Jurkat, Clone E6-1 (cell line): ENCODE measurements around the gene LGALS4.
"Not testable (repeated sequence)": the region's sequence is repeated elsewhere in the genome, so short reads cannot be mapped to it uniquely, and the experiment has no call there.

Source experiments
- DNase-seq: peaks from one replicate; pipeline ENCODE4 v3.0.0-alpha.2; 2011; ENCODE audit warnings: low read depth, low spot score
- H3K4me3 ChIP-seq: 2 replicates; pipeline ENCODE4 v1.5.1; 2011; ENCODE audit warnings: mild to moderate bottlenecking, low read length, control low read depth, moderate library complexity

LGALS4 gene

DNA sequence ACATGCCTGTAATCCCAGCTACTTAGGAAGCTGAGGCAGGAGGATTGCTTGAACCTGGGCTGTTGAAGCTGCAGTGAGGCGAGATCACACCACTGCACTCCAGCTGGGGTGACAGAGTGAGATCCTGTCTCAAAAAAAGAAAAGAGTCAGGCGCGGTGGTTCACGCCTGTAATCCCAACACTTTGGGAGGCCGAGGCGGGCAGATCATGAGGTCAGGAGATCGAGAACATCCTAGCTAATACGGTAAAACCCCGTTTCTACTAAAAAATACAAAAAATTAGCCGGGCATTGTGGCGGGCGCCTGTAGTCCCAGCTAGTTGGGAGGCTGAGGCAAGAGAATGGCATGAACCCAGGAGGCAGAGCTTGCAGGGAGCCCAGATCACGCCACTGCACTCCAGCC lies 30.5 kb downstream of the LGALS4 start:
- not testable (repeated sequence) for DNase-seq, H3K4me3 ChIP-seq

GRCh38 chr19:38781058-38781457 lies 31.7 kb downstream of the LGALS4 start:
- H3K4me3 ChIP-seq, result no peak overlapping the region
- DNase-seq, result no peak

DNA sequence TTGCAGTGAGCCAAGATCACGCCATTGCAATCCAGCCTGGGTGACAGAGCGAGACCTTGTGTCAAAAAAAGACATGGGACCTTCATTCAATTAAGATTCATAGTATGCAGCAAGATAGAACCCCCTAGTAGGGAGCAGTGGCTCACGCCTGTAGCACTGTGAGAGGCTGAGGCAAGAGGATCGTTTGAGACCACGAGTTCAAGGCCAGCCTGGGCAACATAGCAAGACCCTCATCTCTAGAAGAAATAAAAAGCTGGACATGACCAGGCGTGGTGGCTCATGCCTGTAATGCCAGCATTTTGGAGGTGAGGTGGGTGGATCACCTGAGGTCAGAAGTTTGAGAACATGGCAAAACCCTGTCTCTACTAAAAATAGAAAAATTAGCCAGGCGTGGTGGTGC lies 32.3 kb downstream of the LGALS4 start:
- H3K4me3 ChIP-seq, result no peak overlapping the region
- no peak for DNase-seq

- DNase-seq, result no peak
- no peak overlapping the region for H3K4me3 ChIP-seq
These were observed 34.0 kb downstream of the LGALS4 start for GRCh38 chr19:38778733-38779132.

DNA sequence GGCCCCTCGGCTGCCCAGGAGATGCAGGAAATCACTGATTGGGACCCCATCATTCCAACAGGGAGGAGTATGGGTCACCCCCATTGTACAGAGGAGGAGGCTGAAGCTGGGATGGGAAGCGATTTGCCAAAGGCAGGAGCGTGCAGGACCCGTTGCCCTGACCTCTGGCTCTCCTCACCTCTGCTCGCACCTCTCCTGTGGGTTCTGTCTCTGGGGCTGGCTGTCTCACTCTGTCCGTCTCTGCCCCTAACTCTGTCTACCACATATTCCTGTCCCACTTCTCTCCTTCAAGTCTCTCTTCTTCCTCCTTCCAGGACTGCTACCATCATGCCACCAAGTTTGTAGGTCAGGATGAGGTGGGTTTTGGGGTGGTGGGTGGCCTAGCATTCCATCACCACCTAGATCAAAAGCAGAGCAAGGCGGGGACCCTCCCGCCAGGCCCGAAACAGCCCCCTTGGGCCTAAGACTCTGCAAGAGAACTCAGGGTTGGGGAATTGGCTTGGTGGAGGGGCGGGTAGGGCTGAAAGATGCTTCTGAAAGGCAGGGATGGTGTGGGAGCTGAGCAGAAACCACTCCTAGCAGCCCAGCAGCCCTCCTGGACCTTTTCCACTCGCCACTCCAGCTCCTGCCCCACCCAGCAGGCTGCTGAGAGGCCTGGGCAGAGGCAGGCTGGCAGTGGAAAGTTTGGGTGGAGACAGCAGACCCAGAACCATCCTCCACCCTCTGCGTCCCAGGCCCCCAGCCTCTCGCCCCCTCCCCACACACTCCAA lies 38.4 kb downstream of the LGALS4 start:
- H3K4me3 ChIP-seq, result no peak overlapping the region
- DNase-seq, result no peak

- H3K4me3 ChIP-seq, result no peak within 1 kb of the TSS
- DNase-seq, result no peak
These were observed 39.1 kb downstream of the LGALS4 start, which contains the start of gene LGALS7 for GRCh38 chr19:38773469-38774177. TSS of gene LGALS7 (minus strand) at chr19:38773517. CDS start at chr19:38773492, 25 bp downstream.

DNA sequence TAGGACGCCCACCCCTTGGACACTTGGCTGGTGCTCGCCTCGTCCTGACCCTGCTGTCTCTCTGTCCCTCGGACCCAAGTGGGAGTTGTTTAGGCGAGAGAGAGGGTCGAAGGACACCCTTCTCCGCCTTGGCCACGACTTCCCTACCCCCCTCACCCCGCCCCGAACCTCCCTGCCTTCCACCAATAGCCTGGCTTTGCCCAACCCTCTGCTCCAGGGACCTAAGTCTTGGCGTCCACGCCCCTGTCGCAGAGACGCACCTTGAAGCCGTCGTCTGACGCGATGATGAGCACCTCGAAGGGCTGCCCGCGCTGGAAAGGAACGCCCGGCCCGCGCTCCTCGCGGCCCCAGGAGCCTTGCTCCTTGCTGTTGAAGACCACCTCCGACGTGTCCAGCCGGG lies 41.2 kb downstream of the LGALS4 start:
- not testable (repeated sequence) for H3K4me3 ChIP-seq

GRCh38 chr19:38770949-38771275 lies 41.8 kb downstream of the LGALS4 start:
- not testable (repeated sequence) for DNase-seq

More for the DNA sequence above, 41.2 kb downstream of the LGALS4 start:
- not testable (repeated sequence) for DNase-seq

GRCh38 chr19:38770228-38770948 lies 42.4 kb downstream of the LGALS4 start:
- not testable (repeated sequence) for DNase-seq, H3K4me3 ChIP-seq

More at GRCh38 chr19:38770949-38771275, 41.8 kb downstream of the LGALS4 start:
- H3K4me3 ChIP-seq, result not testable (repeated sequence)

- peak; percentile 11 for DNase-seq
- H3K4me3 ChIP-seq, result no peak overlapping the region
These were observed 43.0 kb downstream of the LGALS4 start for GRCh38 chr19:38769635-38770211.

DNA sequence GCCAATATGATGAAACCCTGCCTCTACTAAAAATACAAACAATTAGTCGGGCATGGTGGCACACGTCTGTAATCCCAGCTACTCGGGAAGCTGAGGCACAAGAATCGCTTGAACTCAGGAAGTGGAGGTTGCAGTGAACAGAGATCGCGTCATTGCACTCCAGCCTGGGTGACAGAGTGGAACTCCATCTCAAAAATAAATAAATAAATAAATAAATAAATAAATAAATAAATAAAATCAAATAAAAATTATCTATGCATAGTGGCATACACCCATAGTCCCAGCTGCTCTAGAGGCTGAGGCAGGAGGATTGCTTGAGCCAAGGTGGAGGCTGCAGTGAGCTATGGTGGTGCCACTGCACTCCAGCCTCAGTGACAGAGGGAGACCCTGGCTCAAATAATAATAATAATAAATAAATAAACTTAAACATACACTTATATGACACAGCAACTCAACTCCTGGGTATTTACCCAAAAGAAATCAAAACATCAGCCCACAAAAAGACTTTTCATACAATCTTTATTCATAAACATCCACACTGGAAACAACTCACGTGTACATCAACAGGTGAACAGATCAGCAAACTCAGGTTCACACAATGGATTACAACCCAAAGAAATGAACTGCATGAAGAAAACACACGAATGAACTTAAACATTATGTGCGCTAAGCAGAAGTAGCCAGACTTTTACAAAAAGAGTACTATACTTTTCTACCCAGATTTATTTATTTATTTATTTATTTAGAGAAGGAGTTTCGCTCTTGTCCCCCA lies 46.3 kb downstream of the LGALS4 start:
- DNase-seq, result no peak
- no peak overlapping the region for H3K4me3 ChIP-seq

- no peak overlapping the region for H3K4me3 ChIP-seq
- no peak for DNase-seq
These were observed 47.5 kb downstream of the LGALS4 start for GRCh38 chr19:38765214-38765613.

DNA sequence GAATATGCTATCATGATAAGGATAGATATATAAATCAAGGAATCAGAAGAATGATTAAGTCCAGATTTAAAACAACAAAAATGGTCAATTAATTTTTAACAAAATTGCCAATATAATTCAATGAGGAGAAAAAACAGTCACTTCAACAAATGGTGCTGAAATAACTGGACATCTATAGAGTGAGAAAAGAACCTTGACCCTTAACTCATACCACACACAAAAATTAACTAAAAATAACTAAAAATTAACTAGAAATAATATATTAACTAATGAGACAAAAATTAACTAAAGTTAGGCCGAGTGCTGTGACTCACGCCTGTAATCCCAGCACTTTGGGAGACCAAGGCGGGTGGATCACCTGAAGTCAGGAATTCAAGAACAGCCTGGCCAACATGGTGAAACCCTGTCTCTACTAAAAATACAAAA lies 48.9 kb downstream of the LGALS4 start:
- DNase-seq, result no peak

GRCh38 chr19:38761884-38762389 lies 50.8 kb downstream of the LGALS4 start:
- not testable (repeated sequence) for H3K4me3 ChIP-seq, DNase-seq

More for the DNA sequence above, 48.9 kb downstream of the LGALS4 start:
- no peak overlapping the region for H3K4me3 ChIP-seq

- H3K4me3 ChIP-seq, DNase-seq: not testable (repeated sequence)
These were observed 51.8 kb downstream of the LGALS4 start for GRCh38 chr19:38760805-38761517.

DNA sequence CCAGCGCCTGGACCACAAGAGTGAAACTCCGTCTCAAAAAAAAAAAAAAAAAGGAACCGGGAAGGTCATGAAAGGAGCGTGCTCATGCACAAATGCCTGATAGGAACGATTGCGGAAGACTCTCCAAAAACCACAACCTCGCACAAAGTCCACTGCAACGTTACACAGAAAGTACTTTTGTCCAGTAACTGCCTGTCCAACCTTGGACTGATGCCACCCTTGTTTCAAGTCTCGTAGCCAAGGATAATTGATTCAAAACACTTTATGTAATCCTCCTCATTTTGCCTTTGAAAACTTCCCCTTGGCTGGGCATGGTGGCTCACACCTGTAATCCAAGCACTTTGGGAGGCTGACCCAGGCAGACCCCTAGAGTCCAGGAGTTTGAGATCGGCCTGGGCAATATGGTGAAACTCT lies 53.1 kb downstream of the LGALS4 start:
- DNase-seq, result no peak
- H3K4me3 ChIP-seq, result no peak overlapping the region

- not testable (repeated sequence) for H3K4me3 ChIP-seq, DNase-seq
These were observed 58.5 kb downstream of the LGALS4 start for GRCh38 chr19:38754196-38754595.

- H3K4me3 ChIP-seq, result not testable (repeated sequence)
These were observed 59.0 kb downstream of the LGALS4 start for GRCh38 chr19:38753783-38754182.

More at GRCh38 chr19:38753783-38754182, 59.0 kb downstream of the LGALS4 start:
- not testable (repeated sequence) for DNase-seq
